ENCODE data around the gene DSCAM.

GRCh38 chr21:40719615-40720014 lies 127.3 kb downstream of the DSCAM start:
- TF ChIP-seq POLR2A (IDR thresholded peaks at IDR 0.05): no peak
- TF ChIP-seq, protein P1, sequence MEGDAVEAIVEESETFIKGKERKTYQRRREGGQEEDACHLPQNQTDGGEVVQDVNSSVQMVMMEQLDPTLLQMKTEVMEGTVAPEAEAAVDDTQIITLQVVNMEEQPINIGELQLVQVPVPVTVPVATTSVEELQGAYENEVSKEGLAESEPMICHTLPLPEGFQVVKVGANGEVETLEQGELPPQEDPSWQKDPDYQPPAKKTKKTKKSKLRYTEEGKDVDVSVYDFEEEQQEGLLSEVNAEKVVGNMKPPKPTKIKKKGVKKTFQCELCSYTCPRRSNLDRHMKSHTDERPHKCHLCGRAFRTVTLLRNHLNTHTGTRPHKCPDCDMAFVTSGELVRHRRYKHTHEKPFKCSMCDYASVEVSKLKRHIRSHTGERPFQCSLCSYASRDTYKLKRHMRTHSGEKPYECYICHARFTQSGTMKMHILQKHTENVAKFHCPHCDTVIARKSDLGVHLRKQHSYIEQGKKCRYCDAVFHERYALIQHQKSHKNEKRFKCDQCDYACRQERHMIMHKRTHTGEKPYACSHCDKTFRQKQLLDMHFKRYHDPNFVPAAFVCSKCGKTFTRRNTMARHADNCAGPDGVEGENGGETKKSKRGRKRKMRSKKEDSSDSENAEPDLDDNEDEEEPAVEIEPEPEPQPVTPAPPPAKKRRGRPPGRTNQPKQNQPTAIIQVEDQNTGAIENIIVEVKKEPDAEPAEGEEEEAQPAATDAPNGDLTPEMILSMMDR (IDR thresholded peaks at IDR 0.05): no peak

All from uterus (tissue), 2 donors.